ENCODE measurements around the gene HAUS3. TPM values are rescaled to one million over a fixed set of nuclear protein-coding genes. Genes with fewer than 3 reads are reported as not detected.

Gene HAUS3
- total RNA-seq, 2 experiments from 2014 or later, result 143 to 148 TPM

DNA sequence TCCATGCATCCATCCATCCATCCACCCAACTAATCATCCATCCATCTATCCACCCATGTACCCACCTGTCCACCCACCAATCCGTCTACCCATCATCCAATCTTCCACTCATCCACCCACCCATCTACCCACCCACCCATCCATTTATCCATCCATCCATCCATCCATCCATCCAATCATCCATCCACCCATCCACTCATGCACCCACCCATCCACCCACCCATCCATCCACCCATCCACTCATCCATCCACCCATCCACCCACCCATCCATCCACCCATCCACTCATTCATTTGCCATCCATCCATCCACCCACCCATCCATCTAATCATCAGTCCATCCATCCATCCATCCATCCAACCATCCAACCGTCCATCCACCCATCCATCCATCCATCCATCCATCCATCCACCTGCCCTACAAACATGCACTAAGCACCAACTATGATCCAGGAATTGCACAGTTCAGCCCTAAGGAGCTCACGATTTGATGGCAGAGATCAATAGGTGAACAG, 41.3 kb upstream of the HAUS3 start:
- no peak for ATAC-seq (ENCODE audit: poor library complexity)

DNA sequence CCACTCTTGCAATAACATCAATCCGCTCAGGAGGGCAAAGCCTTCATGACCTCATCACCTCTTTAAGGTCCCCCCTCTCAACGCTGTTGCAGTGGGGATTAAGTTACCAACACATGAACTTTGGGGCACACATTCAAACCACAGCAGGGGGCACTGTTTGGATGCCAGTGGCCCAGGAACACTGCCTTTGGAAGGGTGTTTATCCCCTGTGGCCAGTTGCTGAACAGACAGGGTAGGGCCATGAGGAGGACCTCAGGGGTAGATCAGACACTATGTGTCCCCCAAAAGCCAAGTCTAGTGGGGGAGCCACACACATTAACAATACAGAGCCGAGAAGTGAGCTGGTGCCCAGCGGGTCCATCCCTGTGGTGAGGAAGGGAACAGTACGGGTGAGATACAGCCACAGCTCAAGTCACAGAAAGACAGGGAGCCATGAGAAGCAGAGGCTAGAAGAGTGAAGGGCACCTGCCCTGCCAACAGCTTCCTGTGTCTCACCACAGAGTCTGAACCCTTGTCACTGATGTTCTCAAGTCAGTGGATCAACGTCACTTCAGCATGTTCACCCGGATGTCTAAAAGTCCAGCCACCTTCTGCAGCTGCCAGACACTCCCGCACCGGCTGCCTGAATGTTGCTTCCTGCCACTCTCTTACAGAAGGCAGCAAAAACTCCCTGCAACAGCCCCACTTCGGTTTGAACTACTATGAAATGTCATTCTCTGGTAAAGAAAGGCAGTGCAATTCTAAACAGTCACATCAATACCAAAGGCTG, 39.8 kb upstream of the HAUS3 start:
- ChIA-PET POLR2A (interaction anchor here (0.6 to 2.5 kb wide), 19 partner anchors 9 to 188 kb away, joined by 3 to 65 read pairs (median 4); partner anchors contain the start of genes CFAP99, HAUS3, MXD4 and POLN), CTCF (interaction anchor here (0.7 to 2.0 kb wide), 15 partner anchors 10 to 164 kb away, joined by 3 to 21 read pairs (median 5); partner anchors contain the start of genes CFAP99, HAUS3, MXD4 and POLN)
- peaks cover 57% of the 10 kb centered on the region for H3K4me1 ChIP-seq (ENCODE audit: insufficient read depth, low read length)
- no peaks in the 10 kb centered on the region for H3K36me3 ChIP-seq (ENCODE audit: insufficient read depth, low read length)
- peak overlapping the region; percentile 87 to 96 for H3K27ac ChIP-seq (ENCODE audit: low read depth in 1 of 2, low read length in 2 of 2)
- H3K9me3 ChIP-seq (ENCODE audit: control insufficient read depth in 1 of 2, insufficient read depth in 1 of 2, low read length in 2 of 2), result no peaks in the 10 kb centered on the region
- Mint-ChIP-seq H3K9me3 (no peaks in the 10 kb centered on the region), H3K4me3 (peak overlapping the region; percentile 78), H3K27ac (peak overlapping the region; percentile 95), H3K4me1 (ENCODE audit: low read depth) (peaks cover 38% of the 10 kb centered on the region), H3K36me3 (ENCODE audit: low read depth) (no peaks in the 10 kb centered on the region), H3K27me3 (no peaks in the 10 kb centered on the region)
- peak overlapping the region; percentile 13 for H3K4me3 ChIP-seq (ENCODE audit: low read length)
- ATAC-seq (ENCODE audit: poor library complexity), result peak; percentile 87
- DNase-seq, result peak; percentile 74 to 97 (median 84)
- H3K27me3 ChIP-seq (ENCODE audit: control insufficient read depth in 1 of 2, insufficient read depth in 2 of 2, low read length in 2 of 2), result no peaks in the 10 kb centered on the region
- intact Hi-C loops (cut with DNase I, micrococcal nuclease), result loop anchor here (1.0 to 5.0 kb wide), 12 partner anchors 10 to 256 kb away; partner anchors contain the start of genes CFAP99 (in 2 of the 2), MXD4 (in 2 of the 2), ZFYVE28 (in 2 of the 2) and FAM193A (in 1 of the 2)
- TF ChIP-seq, protein P1, sequence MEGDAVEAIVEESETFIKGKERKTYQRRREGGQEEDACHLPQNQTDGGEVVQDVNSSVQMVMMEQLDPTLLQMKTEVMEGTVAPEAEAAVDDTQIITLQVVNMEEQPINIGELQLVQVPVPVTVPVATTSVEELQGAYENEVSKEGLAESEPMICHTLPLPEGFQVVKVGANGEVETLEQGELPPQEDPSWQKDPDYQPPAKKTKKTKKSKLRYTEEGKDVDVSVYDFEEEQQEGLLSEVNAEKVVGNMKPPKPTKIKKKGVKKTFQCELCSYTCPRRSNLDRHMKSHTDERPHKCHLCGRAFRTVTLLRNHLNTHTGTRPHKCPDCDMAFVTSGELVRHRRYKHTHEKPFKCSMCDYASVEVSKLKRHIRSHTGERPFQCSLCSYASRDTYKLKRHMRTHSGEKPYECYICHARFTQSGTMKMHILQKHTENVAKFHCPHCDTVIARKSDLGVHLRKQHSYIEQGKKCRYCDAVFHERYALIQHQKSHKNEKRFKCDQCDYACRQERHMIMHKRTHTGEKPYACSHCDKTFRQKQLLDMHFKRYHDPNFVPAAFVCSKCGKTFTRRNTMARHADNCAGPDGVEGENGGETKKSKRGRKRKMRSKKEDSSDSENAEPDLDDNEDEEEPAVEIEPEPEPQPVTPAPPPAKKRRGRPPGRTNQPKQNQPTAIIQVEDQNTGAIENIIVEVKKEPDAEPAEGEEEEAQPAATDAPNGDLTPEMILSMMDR (IDR thresholded peaks at IDR 0.05), result peak; percentile 25

More for the DNA sequence above, 41.3 kb upstream of the HAUS3 start:
- Mint-ChIP-seq H3K36me3 (ENCODE audit: low read depth) (no peaks in the 10 kb centered on the region), H3K4me3 (no peak overlapping the region), H3K27ac (peak overlapping the region; percentile 95), H3K27me3 (no peaks in the 10 kb centered on the region), H3K9me3 (no peaks in the 10 kb centered on the region), H3K4me1 (ENCODE audit: low read depth) (peaks cover 38% of the 10 kb centered on the region)
- Histone ChIP-seq H3K4me1 (ENCODE audit: insufficient read depth, low read length) (peaks cover 61% of the 10 kb centered on the region), H3K4me3 (ENCODE audit: low read length) (no peak overlapping the region), H3K27me3 (ENCODE audit: control insufficient read depth in 1 of 2, insufficient read depth in 2 of 2, low read length in 2 of 2) (no peaks in the 10 kb centered on the region), H3K9me3 (ENCODE audit: control insufficient read depth in 1 of 2, insufficient read depth in 1 of 2, low read length in 2 of 2) (no peaks in the 10 kb centered on the region), H3K27ac (ENCODE audit: low read depth in 1 of 2, low read length in 2 of 2) (no peak overlapping the region), H3K36me3 (ENCODE audit: insufficient read depth, low read length) (peaks cover 4% of the 10 kb centered on the region)
- ChIA-PET CTCF (interaction anchor here (0.6 to 2.0 kb wide), 2 partner anchors 129 to 1134 kb away, joined by 3 to 21 read pairs; no protein-coding TSS in a partner anchor), POLR2A (interaction anchor here (1.4 to 2.5 kb wide), 4 partner anchors 8 to 186 kb away, joined by 7 to 65 read pairs (median 30); partner anchors contain the start of genes MXD4 and RNF4)
- intact Hi-C loops (cut with DNase I, micrococcal nuclease), result loop anchor here (2.0 to 5.0 kb wide), 5 partner anchors 69 to 254 kb away; partner anchors contain the start of genes CFAP99 (in 1 of the 2), FAM193A (in 1 of the 2), RNF4 (in 1 of the 2) and ZFYVE28 (in 1 of the 2)
- DNase-seq, result no peak
- TF ChIP-seq, protein P1 (IDR thresholded peaks at IDR 0.05), result no peak

All from CD4-positive, alpha-beta T cell (primary cell).